GM12878 (cell line): ENCODE results near the gene BIRC3. TPM values are rescaled to one million over a fixed set of nuclear protein-coding genes. Genes with fewer than 3 reads are reported as not detected.

ENCODE experiments used
- ATAC-seq: fragments of 200-7000 bp; cut with Tn5 transposase; 3 replicates; pipeline ENCODE4 v1.9.1; 2020; ENCODE audit warnings: mild to moderate bottlenecking, moderate library complexity
- BruUV-seq: library from RNA; stranded (reverse); fragments of 400-500 nt; replicated peaks from 2 replicates; lab custom pipeline; 2021; lab: Mats Ljungman, UMichigan
- CTCF ChIA-PET: fragments of 300-600 bp; sonication (Branson Sonifier 250); formaldehyde crosslinking; extraction: SDS; loops from one replicate; lab custom pipeline; 2021; ENCODE audit warnings: inconsistent platforms; lab: Yijun Ruan, JAX
- POLR2A ChIA-PET: fragments of 350-600 bp; formaldehyde crosslinking; extraction: SDS; loops from one replicate; lab custom pipeline; 2021; ENCODE audit warnings: inconsistent platforms; lab: Charles Lee
- RAD21 ChIA-PET: fragments of 300-600 bp; sonication (Branson Sonifier 250); formaldehyde crosslinking; loops from one replicate; lab custom pipeline; 2023; ENCODE audit warnings: antibody characterized with exemption; ENCODE audit not compliant: unreplicated experiment; lab: Charles Lee
- SMC1A ChIA-PET: fragments of 300-600 bp; sonication (Branson Sonifier 250); formaldehyde crosslinking; loops from one replicate; lab custom pipeline; 2023; ENCODE audit not compliant: unreplicated experiment, uncharacterized antibody; lab: Charles Lee
- DNase-seq: peaks from one replicate; pipeline ENCODE4 v3.0.0-alpha.2; 2011; ENCODE audit warnings: low read depth, low spot score
- FAIRE-seq: peaks from 3 replicates; lab custom pipeline; 2011; peaks lifted over from hg19 to GRCh38; lab: Jason Lieb, UNC
- H2AFZ ChIP-seq: 2 replicates; pipeline ENCODE4 v1.6.0; 2011; ENCODE audit warnings: low read depth, low read length, control low read depth; ENCODE audit not compliant: control insufficient read depth
- H3K27ac ChIP-seq: 2 replicates; pipeline ENCODE4 v1.5.1; 2011; ENCODE audit warnings: control low read depth; ENCODE audit not compliant: control insufficient read depth, insufficient read depth
- H3K27me3 ChIP-seq, 2 experiments: replicated peaks in 1 of 2; 2 replicates each; pipeline versions ENCODE4 v1.6.0 to v1.6.1; 2011; ENCODE audit warnings: low read length in 1 of 2; ENCODE audit not compliant: control insufficient read depth in 2 of 2, insufficient read depth in 2 of 2
- H3K36me3 ChIP-seq, 2 experiments: 2 replicates each; pipeline ENCODE4 v1.5.1; 2011; ENCODE audit warnings: low read length in 1 of 2; ENCODE audit not compliant: control insufficient read depth in 2 of 2, insufficient read depth in 2 of 2
- H3K4me1 ChIP-seq: 2 replicates; pipeline ENCODE4 v1.6.1; 2011; ENCODE audit warnings: mild to moderate bottlenecking, low read length, moderate library complexity, mixed read lengths; ENCODE audit not compliant: control insufficient read depth, insufficient read depth
- H3K4me2 ChIP-seq: 2 replicates; pipeline ENCODE4 v1.6.0; 2011; ENCODE audit warnings: control low read depth; ENCODE audit not compliant: control insufficient read depth, insufficient read depth
- H3K4me3 ChIP-seq: fragments of 200-600 bp; sonication (generic); 2 replicates; pipeline ENCODE4 v1.5.1; 2016
- H3K79me2 ChIP-seq: 2 replicates; pipeline ENCODE4 v1.6.0; 2011; ENCODE audit warnings: low read length; ENCODE audit not compliant: control insufficient read depth, insufficient read depth
- H3K9ac ChIP-seq: 2 replicates; pipeline ENCODE4 v1.8.0; 2011; ENCODE audit warnings: low read length, control low read depth, mixed read lengths; ENCODE audit not compliant: control insufficient read depth, insufficient read depth
- H3K9me3 ChIP-seq: replicated peaks from 3 replicates; pipeline ENCODE4 v1.5.1; 2011; ENCODE audit warnings: mild to moderate bottlenecking, low read length; ENCODE audit not compliant: control insufficient read depth, insufficient read depth
- H4K20me1 ChIP-seq: 2 replicates; pipeline ENCODE4 v1.6.0; 2011; ENCODE audit not compliant: control insufficient read depth, insufficient read depth
- FOXK2 ChIP-seq: fragments of 450-650 bp; IDR thresholded peaks from 2 replicates; pipeline ENCODE4 v1.6.1; 2017; ENCODE audit warnings: mild to moderate bottlenecking, moderate library complexity
- FOXM1 ChIP-seq: IDR thresholded peaks from 2 replicates; pipeline ENCODE4 v1.6.1; 2012; ENCODE audit warnings: low read depth, mild to moderate bottlenecking, inconsistent platforms, low read length, moderate library complexity
- IRF4 ChIP-seq: IDR thresholded peaks from 2 replicates; pipeline ENCODE4 v1.6.1; 2011; ENCODE audit warnings: low read depth, low read length
- JUND ChIP-seq: IDR thresholded peaks from 2 replicates; pipeline ENCODE4 v1.6.1; 2012; ENCODE audit warnings: low read depth, mild to moderate bottlenecking, low read length, improper control_type of control experiment, moderate library complexity
- KDM1A ChIP-seq: fragments of 200-600 bp; sonication (generic); IDR thresholded peaks from 2 replicates; pipeline ENCODE4 v1.6.1; 2016; ENCODE audit warnings: borderline replicate concordance
- NR2C2 ChIP-seq: IDR thresholded peaks from 2 replicates; pipeline ENCODE4 v1.6.1; 2011; ENCODE audit warnings: borderline replicate concordance, low read depth; ENCODE audit not compliant: control insufficient read depth, insufficient read length
- SMAD1 ChIP-seq: fragments of 450-650 bp; IDR thresholded peaks from 2 replicates; pipeline ENCODE4 v1.6.1; 2018; ENCODE audit warnings: mild to moderate bottlenecking, low read depth; ENCODE audit not compliant: partially characterized antibody
- ZBED1 ChIP-seq: IDR thresholded peaks from 2 replicates; pipeline ENCODE4 v1.6.1; 2016; ENCODE audit warnings: borderline replicate concordance
- WGBS: methylation state at CpG from one replicate; pipeline ENCODE4 v1.1.6; 2016; ENCODE audit warnings: low lambda C conversion rate; ENCODE audit not compliant: insufficient replicate concordance, insufficient coverage; ENCODE audit errors: missing lambda C conversion rate; 5-methylcytosine and 5-hydroxymethylcytosine counted together
- in situ Hi-C: fragments of 300-500 bp; cut with MboI; formaldehyde crosslinking; loops from 9 replicates; pipeline ENCODE4 v1.14.3; 2018; ENCODE audit warnings: mixed read lengths
- intact Hi-C: fragments of 100-400 bp; cut with micrococcal nuclease; formaldehyde crosslinking; loops from one replicate; pipeline ENCODE4 v1.14.2; 2022; ENCODE audit not compliant: unreplicated experiment
- polyA plus RNA-seq, 11 experiments: library from polyadenylated mRNA; depleted of rRNA in 4 of 11; unstranded in 6 of 11; stranded (reverse) in 5 of 11; fragments of >200 nt; fragmentation: Nextera tagmentation in 4 of 11; fragmentation: Illumina TruSeq in 1 of 11; extraction: Ambion mirVana in 4 of 11; extraction: Trizol in 1 of 11; gene quantifications; 1 replicate in 1 of 11; 2 replicates in 10 of 11; pipeline versions ENCODE4 v1.2.1 to v1.2.3, GENCODE V29; 2011 to 2016; ENCODE audit warnings: inconsistent platforms in 2 of 11, missing spikeins in 2 of 11, low read depth in 1 of 11
- total RNA-seq, 4 experiments: library from RNA; depleted of rRNA in 3 of 4; stranded (reverse); fragments of >200 nt in 3 of 4; fragmentation: Illumina TruSeq in 1 of 4; extraction: Trizol in 1 of 4; gene quantifications; 2 replicates each; pipeline versions ENCODE4 v1.2.1 to v1.2.3, GENCODE V29; 2013 to 2021
- TF ChIP-seq, protein P1 (sequence below): fragments of 450-650 bp; formaldehyde crosslinking; IDR thresholded peaks from 2 replicates; pipeline ENCODE4 v1.5.0; 2022; ENCODE audit warnings: mild to moderate bottlenecking, missing genetic modification characterization
- TF ChIP-seq, protein P2 (sequence below): fragments of 450-650 bp; IDR thresholded peaks from 2 replicates; pipeline ENCODE4 v1.6.1; 2017; ENCODE audit warnings: antibody characterized with exemption, mild to moderate bottlenecking, moderate library complexity
- TF ChIP-seq, protein P3 (sequence below): fragments of 450-650 bp; IDR thresholded peaks from 2 replicates; pipeline ENCODE4 v1.6.1; 2018; ENCODE audit warnings: borderline replicate concordance, mild to moderate bottlenecking; ENCODE audit not compliant: partially characterized antibody
- TF ChIP-seq, protein P4 (sequence below): fragments of 450-650 bp; IDR thresholded peaks from 2 replicates; pipeline ENCODE4 v1.6.1; 2016; ENCODE audit warnings: mild to moderate bottlenecking

BIRC3 gene
- total and polyA plus RNA-seq, 10 of the 15 experiments (the other 5 are each of a cell fraction or from before 2014, with no cell fraction given), result 42.1 to 351 (median 83.7) TPM

DNA sequence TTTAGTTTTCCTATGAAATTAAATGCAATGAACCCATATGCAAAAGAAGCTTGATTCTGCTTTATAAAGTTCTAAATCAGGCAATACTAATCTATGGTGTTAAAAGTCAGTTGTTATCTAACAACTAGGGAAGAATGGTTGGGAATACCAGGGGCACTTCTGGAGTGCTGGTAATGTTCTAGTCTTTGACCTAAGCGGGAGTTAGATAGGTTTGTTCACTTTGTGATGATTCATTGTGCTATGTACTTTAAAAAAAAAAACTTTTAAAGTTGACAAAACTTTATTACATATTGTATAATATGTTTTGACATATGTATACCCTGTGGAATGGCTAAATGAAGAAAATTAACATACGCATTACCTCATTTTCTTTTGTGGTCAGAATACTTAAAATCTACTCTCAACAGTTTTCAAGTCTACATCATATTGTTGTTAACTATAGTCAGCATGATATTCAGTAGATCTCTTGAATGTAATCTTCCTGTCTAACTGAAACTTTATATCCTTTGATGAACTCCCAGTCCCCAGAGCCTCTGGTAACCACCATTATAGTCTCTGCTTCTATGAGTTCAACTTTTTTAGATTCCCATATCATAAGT is 69.0 kb downstream of the BIRC3 start:
- ChIA-PET POLR2A (no interaction called here), RAD21 (no interaction called here), CTCF (interaction anchor here (0.9 to 2.2 kb wide), 4 partner anchors 10 to 280 kb away, joined by 3 to 6 read pairs (median 4); no protein-coding TSS in a partner anchor), SMC1A (interaction anchor here (1.3 to 1.7 kb wide), 2 partner anchors 98 to 110 kb away, joined by 3 read pairs; no protein-coding TSS in a partner anchor)
- Histone ChIP-seq H3K4me1 (no peaks in the 10 kb centered on the region; the same call in 1 of the 2 replicates), H3K36me3 (peaks cover 7 to 14% of the 10 kb centered on the region in 2 experiments; a peak in 3 of 4 replicates), H3K27me3 (no peaks in the 10 kb centered on the region), H3K4me2 (no peak overlapping the region), H3K9me3 (peaks cover 5% of the 10 kb centered on the region; the same call in 2 of the 3 replicates), H4K20me1 (no peaks in the 10 kb centered on the region), H3K27ac (no peak overlapping the region), H3K79me2 (no peaks in the 10 kb centered on the region; the same call in 1 of the 2 replicates), H3K9ac (no peak overlapping the region), H3K4me3 (no peak overlapping the region), H2AFZ (no peak overlapping the region)
- ATAC-seq (no peak), DNase-seq (no peak), FAIRE-seq (no peak)
- WGBS, result 100% methylated on average over 2 of the region's 2 CpGs
- BruUV-seq, result no TSS peak
- in situ Hi-C loops (loop anchor here (25.0 kb wide), 1 partner anchor 101 kb away; no protein-coding TSS in a partner anchor), intact Hi-C loops (no loop called here)
- TF ChIP-seq FOXK2, result no peak
- TF ChIP-seq, protein P1, sequence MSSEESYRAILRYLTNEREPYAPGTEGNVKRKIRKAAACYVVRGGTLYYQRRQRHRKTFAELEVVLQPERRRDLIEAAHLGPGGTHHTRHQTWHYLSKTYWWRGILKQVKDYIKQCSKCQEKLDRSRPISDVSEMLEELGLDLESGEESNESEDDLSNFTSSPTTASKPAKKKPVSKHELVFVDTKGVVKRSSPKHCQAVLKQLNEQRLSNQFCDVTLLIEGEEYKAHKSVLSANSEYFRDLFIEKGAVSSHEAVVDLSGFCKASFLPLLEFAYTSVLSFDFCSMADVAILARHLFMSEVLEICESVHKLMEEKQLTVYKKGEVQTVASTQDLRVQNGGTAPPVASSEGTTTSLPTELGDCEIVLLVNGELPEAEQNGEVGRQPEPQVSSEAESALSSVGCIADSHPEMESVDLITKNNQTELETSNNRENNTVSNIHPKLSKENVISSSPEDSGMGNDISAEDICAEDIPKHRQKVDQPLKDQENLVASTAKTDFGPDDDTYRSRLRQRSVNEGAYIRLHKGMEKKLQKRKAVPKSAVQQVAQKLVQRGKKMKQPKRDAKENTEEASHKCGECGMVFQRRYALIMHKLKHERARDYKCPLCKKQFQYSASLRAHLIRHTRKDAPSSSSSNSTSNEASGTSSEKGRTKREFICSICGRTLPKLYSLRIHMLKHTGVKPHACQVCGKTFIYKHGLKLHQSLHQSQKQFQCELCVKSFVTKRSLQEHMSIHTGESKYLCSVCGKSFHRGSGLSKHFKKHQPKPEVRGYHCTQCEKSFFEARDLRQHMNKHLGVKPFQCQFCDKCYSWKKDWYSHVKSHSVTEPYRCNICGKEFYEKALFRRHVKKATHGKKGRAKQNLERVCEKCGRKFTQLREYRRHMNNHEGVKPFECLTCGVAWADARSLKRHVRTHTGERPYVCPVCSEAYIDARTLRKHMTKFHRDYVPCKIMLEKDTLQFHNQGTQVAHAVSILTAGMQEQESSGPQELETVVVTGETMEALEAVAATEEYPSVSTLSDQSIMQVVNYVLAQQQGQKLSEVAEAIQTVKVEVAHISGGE (CRISPR knock-in tag), result no peak
- no peak for TF ChIP-seq IRF4
- no peak for TF ChIP-seq KDM1A
- no peak for TF ChIP-seq NR2C2
- TF ChIP-seq, protein P2, sequence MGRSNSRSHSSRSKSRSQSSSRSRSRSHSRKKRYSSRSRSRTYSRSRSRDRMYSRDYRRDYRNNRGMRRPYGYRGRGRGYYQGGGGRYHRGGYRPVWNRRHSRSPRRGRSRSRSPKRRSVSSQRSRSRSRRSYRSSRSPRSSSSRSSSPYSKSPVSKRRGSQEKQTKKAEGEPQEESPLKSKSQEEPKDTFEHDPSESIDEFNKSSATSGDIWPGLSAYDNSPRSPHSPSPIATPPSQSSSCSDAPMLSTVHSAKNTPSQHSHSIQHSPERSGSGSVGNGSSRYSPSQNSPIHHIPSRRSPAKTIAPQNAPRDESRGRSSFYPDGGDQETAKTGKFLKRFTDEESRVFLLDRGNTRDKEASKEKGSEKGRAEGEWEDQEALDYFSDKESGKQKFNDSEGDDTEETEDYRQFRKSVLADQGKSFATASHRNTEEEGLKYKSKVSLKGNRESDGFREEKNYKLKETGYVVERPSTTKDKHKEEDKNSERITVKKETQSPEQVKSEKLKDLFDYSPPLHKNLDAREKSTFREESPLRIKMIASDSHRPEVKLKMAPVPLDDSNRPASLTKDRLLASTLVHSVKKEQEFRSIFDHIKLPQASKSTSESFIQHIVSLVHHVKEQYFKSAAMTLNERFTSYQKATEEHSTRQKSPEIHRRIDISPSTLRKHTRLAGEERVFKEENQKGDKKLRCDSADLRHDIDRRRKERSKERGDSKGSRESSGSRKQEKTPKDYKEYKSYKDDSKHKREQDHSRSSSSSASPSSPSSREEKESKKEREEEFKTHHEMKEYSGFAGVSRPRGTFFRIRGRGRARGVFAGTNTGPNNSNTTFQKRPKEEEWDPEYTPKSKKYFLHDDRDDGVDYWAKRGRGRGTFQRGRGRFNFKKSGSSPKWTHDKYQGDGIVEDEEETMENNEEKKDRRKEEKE, result no peak
- TF ChIP-seq ZBED1, result no peak
- TF ChIP-seq, protein P3, sequence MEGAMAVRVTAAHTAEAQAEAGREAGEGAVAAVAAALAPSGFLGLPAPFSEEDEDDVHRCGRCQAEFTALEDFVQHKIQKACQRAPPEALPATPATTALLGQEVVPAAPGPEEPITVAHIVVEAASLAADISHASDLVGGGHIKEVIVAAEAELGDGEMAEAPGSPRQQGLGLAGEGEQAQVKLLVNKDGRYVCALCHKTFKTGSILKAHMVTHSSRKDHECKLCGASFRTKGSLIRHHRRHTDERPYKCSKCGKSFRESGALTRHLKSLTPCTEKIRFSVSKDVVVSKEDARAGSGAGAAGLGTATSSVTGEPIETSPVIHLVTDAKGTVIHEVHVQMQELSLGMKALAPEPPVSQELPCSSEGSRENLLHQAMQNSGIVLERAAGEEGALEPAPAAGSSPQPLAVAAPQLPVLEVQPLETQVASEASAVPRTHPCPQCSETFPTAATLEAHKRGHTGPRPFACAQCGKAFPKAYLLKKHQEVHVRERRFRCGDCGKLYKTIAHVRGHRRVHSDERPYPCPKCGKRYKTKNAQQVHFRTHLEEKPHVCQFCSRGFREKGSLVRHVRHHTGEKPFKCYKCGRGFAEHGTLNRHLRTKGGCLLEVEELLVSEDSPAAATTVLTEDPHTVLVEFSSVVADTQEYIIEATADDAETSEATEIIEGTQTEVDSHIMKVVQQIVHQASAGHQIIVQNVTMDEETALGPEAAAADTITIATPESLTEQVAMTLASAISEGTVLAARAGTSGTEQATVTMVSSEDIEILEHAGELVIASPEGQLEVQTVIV, result no peak
- TF ChIP-seq SMAD1, result no peak
- no peak for TF ChIP-seq FOXM1
- no peak for TF ChIP-seq JUND
- TF ChIP-seq, protein P4, sequence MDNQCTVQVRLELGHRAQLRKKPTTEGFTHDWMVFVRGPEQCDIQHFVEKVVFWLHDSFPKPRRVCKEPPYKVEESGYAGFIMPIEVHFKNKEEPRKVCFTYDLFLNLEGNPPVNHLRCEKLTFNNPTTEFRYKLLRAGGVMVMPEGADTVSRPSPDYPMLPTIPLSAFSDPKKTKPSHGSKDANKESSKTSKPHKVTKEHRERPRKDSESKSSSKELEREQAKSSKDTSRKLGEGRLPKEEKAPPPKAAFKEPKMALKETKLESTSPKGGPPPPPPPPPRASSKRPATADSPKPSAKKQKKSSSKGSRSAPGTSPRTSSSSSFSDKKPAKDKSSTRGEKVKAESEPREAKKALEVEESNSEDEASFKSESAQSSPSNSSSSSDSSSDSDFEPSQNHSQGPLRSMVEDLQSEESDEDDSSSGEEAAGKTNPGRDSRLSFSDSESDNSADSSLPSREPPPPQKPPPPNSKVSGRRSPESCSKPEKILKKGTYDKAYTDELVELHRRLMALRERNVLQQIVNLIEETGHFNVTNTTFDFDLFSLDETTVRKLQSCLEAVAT, result no peak
